Measurements from ENCODE around the gene ZNF521. TPM values are rescaled to one million over a fixed set of nuclear protein-coding genes. Genes with fewer than 3 reads are reported as not detected.

The ZNF521 gene
- total and polyA plus RNA-seq, 10 of the 15 experiments (the other 5 are each of a cell fraction or from before 2014, with no cell fraction given): 0.02 to 0.05 (median 0.04) TPM; not detected in 6

GRCh38 chr18:25335062-25335461 lies 16.9 kb downstream of the ZNF521 start:
- TF ChIP-seq CEBPZ (IDR thresholded peaks at IDR 0.05; ENCODE audit: low read depth, low read length) (no peak), ZBTB33 (IDR thresholded peaks at IDR 0.05) (no peak), BMI1 (IDR thresholded peaks at IDR 0.05; ENCODE audit: borderline replicate concordance) (no peak), TBL1XR1 (IDR thresholded peaks at IDR 0.05; ENCODE audit: low read depth, low read length) (no peak)
- FAIRE-seq (no peak), ATAC-seq (no peak), DNase-seq (ENCODE audit: low read depth, low spot score) (no peak)
- WGBS (ENCODE audit: insufficient coverage, insufficient replicate concordance, low lambda C conversion rate, missing lambda C conversion rate): 13% methylated on average over 3 of the region's 3 CpGs
- in situ Hi-C loops (cut with MboI) (no loop called here), intact Hi-C loops (cut with micrococcal nuclease; ENCODE audit: unreplicated experiment) (no loop called here)
- no peaks in the 10 kb centered on the region for H4K20me1 ChIP-seq (ENCODE audit: control insufficient read depth, insufficient read depth)
- H3K79me2 ChIP-seq (ENCODE audit: control insufficient read depth, insufficient read depth, low read length): no peaks in the 10 kb centered on the region
- SMC1A ChIA-PET (ENCODE audit: uncharacterized antibody, unreplicated experiment): no interaction called here
- H3K4me1 ChIP-seq (ENCODE audit: control insufficient read depth, insufficient read depth, low read length): no peaks in the 10 kb centered on the region
- no peak overlapping the region for H3K27ac ChIP-seq (ENCODE audit: control insufficient read depth, insufficient read depth)
- H3K4me2 ChIP-seq (ENCODE audit: control insufficient read depth, insufficient read depth): no peak overlapping the region
- no peaks in the 10 kb centered on the region for H3K27me3 ChIP-seq (replicated peaks in 1 of 2; ENCODE audit: control insufficient read depth in 2 of 2, insufficient read depth in 2 of 2, low read length in 1 of 2)
- RAD21 ChIA-PET (ENCODE audit: unreplicated experiment): no interaction called here
- no peak overlapping the region for H2AFZ ChIP-seq (ENCODE audit: control insufficient read depth, low read depth, low read length)
- CTCF ChIA-PET: no interaction called here
- POLR2A ChIA-PET: no interaction called here
- H3K9me3 ChIP-seq (replicated peaks; ENCODE audit: control insufficient read depth, insufficient read depth, low read length): no peaks in the 10 kb centered on the region
- H3K4me3 ChIP-seq: no peak overlapping the region
- BruUV-seq (replicated peaks): no TSS peak
- no peak overlapping the region for H3K9ac ChIP-seq (ENCODE audit: control insufficient read depth, insufficient read depth, low read length)
- H3K36me3 ChIP-seq (ENCODE audit: control insufficient read depth in 2 of 2, insufficient read depth in 2 of 2, low read length in 1 of 2): no peaks in the 10 kb centered on the region
